ENCODE results near the gene CAMKV. TPM values are rescaled to one million over a fixed set of nuclear protein-coding genes. Genes with fewer than 3 reads are reported as not detected.

Gene CAMKV
- total RNA-seq, 1 donor from 2014 or later: not detected

DNA sequence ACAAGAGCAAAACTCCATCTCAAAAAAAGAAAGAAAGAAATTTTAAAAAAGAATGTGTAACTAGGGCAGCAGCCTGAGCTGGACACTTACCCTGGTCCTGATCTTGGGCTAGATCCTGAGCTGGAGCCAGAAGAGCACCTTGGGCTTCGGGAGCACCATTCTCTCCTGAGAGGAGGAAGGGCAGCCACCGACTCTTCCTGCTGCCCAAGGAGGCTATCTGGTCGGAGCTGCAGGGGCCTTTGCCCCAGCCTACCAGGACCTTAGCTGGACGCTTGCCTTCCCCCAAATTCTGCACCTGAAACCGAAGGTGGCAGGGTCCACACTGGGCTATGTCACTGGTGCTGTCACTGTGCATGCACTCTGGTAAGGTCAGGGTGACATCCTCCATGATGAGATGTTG is 6.9 kb upstream of the CAMKV start:
- Histone ChIP-seq H3K27ac (no peak overlapping the region), H3K4me3 (no peak overlapping the region), H3K36me3 (no peaks in the 10 kb centered on the region), H3K9me3 (no peaks in the 10 kb centered on the region), H3K4me1 (no peaks in the 10 kb centered on the region), H3K27me3 (no peaks in the 10 kb centered on the region)
- DNase-seq (ENCODE audit: extremely low spot score in 2 of 2): no peak
- intact Hi-C loops (cut with DNase I): no loop called here
- TF ChIP-seq, protein P1, sequence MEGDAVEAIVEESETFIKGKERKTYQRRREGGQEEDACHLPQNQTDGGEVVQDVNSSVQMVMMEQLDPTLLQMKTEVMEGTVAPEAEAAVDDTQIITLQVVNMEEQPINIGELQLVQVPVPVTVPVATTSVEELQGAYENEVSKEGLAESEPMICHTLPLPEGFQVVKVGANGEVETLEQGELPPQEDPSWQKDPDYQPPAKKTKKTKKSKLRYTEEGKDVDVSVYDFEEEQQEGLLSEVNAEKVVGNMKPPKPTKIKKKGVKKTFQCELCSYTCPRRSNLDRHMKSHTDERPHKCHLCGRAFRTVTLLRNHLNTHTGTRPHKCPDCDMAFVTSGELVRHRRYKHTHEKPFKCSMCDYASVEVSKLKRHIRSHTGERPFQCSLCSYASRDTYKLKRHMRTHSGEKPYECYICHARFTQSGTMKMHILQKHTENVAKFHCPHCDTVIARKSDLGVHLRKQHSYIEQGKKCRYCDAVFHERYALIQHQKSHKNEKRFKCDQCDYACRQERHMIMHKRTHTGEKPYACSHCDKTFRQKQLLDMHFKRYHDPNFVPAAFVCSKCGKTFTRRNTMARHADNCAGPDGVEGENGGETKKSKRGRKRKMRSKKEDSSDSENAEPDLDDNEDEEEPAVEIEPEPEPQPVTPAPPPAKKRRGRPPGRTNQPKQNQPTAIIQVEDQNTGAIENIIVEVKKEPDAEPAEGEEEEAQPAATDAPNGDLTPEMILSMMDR (IDR thresholded peaks at IDR 0.05): no peak
- TF ChIP-seq POLR2A (IDR thresholded peaks at IDR 0.05): no peak

GRCh38 chr3:49873623-49874022 is 3.9 kb upstream of the CAMKV start:
- DNase-seq (ENCODE audit: extremely low spot score in 2 of 2): no peak
- TF ChIP-seq, protein P1 (IDR thresholded peaks at IDR 0.05): no peak
- TF ChIP-seq POLR2A (IDR thresholded peaks at IDR 0.05): no peak
- TF ChIP-seq POLR2AphosphoS5 (IDR thresholded peaks at IDR 0.05; ENCODE audit: insufficient read depth in 1 of 2, low read depth in 1 of 2): no peak
- Histone ChIP-seq H3K27ac (no peak overlapping the region), H3K4me1 (peaks cover 11% of the 10 kb centered on the region), H3K9me3 (no peaks in the 10 kb centered on the region), H3K27me3 (no peaks in the 10 kb centered on the region), H3K36me3 (no peaks in the 10 kb centered on the region), H3K4me3 (no peak overlapping the region)
- intact Hi-C loops (cut with DNase I): no loop called here

GRCh38 chr3:49872801-49873281 is 3.1 kb upstream of the CAMKV start:
- Histone ChIP-seq H3K4me3 (no peak overlapping the region), H3K36me3 (no peaks in the 10 kb centered on the region), H3K9me3 (no peaks in the 10 kb centered on the region), H3K4me1 (peaks cover 11% of the 10 kb centered on the region), H3K27ac (no peak overlapping the region), H3K27me3 (no peaks in the 10 kb centered on the region)
- intact Hi-C loops (cut with DNase I): no loop called here
- no peak for DNase-seq (ENCODE audit: extremely low spot score in 2 of 2)
- TF ChIP-seq, protein P1 (IDR thresholded peaks at IDR 0.05): no peak
- TF ChIP-seq POLR2AphosphoS5 (IDR thresholded peaks at IDR 0.05; ENCODE audit: insufficient read depth in 1 of 2, low read depth in 1 of 2) (no peak), POLR2A (IDR thresholded peaks at IDR 0.05) (no peak)

DNA sequence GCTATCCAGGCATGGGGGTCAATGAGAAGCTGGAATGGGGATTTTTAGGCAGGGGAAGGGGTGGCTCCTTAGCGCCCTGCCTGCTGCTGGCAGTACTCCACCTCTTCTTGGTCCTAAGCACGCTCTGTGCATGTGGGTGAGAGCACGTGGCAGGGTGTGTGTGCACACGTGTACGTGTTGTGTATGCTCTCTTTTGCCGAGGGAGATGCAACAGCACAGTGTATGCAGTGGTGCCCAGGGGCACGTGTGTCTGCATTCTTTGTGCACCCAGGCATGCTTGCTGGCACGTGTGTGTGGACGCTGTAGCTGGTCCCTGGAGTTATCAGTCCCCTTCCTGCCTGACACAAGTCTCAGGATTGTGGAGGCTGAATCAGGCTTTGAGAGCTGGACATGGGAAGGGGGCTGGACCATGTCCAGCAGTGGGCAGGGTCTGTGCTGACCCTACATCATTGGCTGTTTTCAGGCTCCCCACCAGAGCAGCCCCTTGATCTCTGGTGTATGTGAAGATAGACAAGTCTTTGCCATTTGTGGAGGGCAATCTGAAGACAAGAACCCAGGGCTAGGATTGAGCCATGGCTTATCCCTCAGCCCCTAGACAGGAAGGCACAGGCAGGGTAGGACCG is 1.9 kb upstream of the CAMKV start:
- H3K4me1 ChIP-seq: peaks cover 11% of the 10 kb centered on the region
- no peaks in the 10 kb centered on the region for H3K27me3 ChIP-seq
- H3K4me3 ChIP-seq: no peak overlapping the region
- H3K27ac ChIP-seq: no peak overlapping the region
- intact Hi-C loops (cut with DNase I): no loop called here
- H3K9me3 ChIP-seq: no peaks in the 10 kb centered on the region
- no peak for DNase-seq (ENCODE audit: extremely low spot score in 2 of 2)
- H3K36me3 ChIP-seq: no peaks in the 10 kb centered on the region
- TF ChIP-seq, protein P1 (IDR thresholded peaks at IDR 0.05): no peak
- TF ChIP-seq POLR2A (IDR thresholded peaks at IDR 0.05) (no peak), POLR2AphosphoS5 (IDR thresholded peaks at IDR 0.05; ENCODE audit: insufficient read depth in 1 of 2, low read depth in 1 of 2) (no peak)

GRCh38 chr3:49868862-49869466 is 742 bp downstream of the CAMKV start:
- Histone ChIP-seq H3K27me3 (no peaks in the 10 kb centered on the region), H3K36me3 (no peaks in the 10 kb centered on the region), H3K27ac (no peak overlapping the region), H3K4me3 (peak overlapping the region; percentile 22 to 23), H3K4me1 (peaks cover 11% of the 10 kb centered on the region), H3K9me3 (no peaks in the 10 kb centered on the region)
- no peak for DNase-seq (ENCODE audit: extremely low spot score in 2 of 2)
- intact Hi-C loops (cut with DNase I): no loop called here
- no peak for TF ChIP-seq POLR2A (IDR thresholded peaks at IDR 0.05)
- TF ChIP-seq, protein P1 (IDR thresholded peaks at IDR 0.05): no peak
- no peak for TF ChIP-seq POLR2AphosphoS5 (IDR thresholded peaks at IDR 0.05; ENCODE audit: insufficient read depth in 1 of 2, low read depth in 1 of 2)

All from vagina (tissue), 2 donors.